NCI-H526 (cell line): ENCODE measurements around the gene EDEM1.

Experiments used
- DNase-seq, 2 experiments: peaks; one replicate each; lab custom pipeline; 2025; lab: John Stamatoyannopoulos, UW

EDEM1 gene

GRCh38 chr3:5198986-5199731 lies 11.7 kb downstream of the EDEM1 start:
- DNase-seq: no peak

GRCh38 chr3:5201536-5201935 lies 14.0 kb downstream of the EDEM1 start:
- no peak for DNase-seq

GRCh38 chr3:5202222-5202621 lies 14.7 kb downstream of the EDEM1 start:
- no peak for DNase-seq

GRCh38 chr3:5205165-5205941 lies 17.8 kb downstream of the EDEM1 start:
- no peak for DNase-seq

- DNase-seq: no peak
Observed at GRCh38 chr3:5210926-5211325, 23.4 kb downstream of the EDEM1 start.

- peak; percentile 63 to 85 for DNase-seq
Observed at GRCh38 chr3:5212628-5213573, 25.4 kb downstream of the EDEM1 start.

- DNase-seq: peak in 1 of 2 experiments; percentile 81
Observed at GRCh38 chr3:5213574-5213966, 26.1 kb downstream of the EDEM1 start.

GRCh38 chr3:5214352-5214751 lies 26.8 kb downstream of the EDEM1 start:
- DNase-seq: no peak

- no peak for DNase-seq
Observed at GRCh38 chr3:5217824-5218595, 30.5 kb downstream of the EDEM1 start.

GRCh38 chr3:5218815-5219214 lies 31.3 kb downstream of the EDEM1 start:
- DNase-seq: no peak

GRCh38 chr3:5219216-5219615 lies 31.7 kb downstream of the EDEM1 start:
- DNase-seq: no peak

GRCh38 chr3:5220193-5220592 lies 32.7 kb downstream of the EDEM1 start:
- no peak for DNase-seq

- DNase-seq: no peak
Observed at GRCh38 chr3:5220667-5221431, 33.3 kb downstream of the EDEM1 start.

GRCh38 chr3:5221701-5222100 lies 34.2 kb downstream of the EDEM1 start:
- DNase-seq: no peak

GRCh38 chr3:5222283-5223005 lies 34.9 kb downstream of the EDEM1 start:
- DNase-seq: no peak

- peak in 1 of 2 experiments; percentile 46 for DNase-seq
Observed at GRCh38 chr3:5226783-5227182, 39.3 kb downstream of the EDEM1 start.

GRCh38 chr3:5227812-5228211 lies 40.3 kb downstream of the EDEM1 start:
- no peak for DNase-seq

GRCh38 chr3:5229414-5229813 lies 41.9 kb downstream of the EDEM1 start:
- DNase-seq: no peak

- no peak for DNase-seq
Observed at GRCh38 chr3:5231074-5231473, 43.6 kb downstream of the EDEM1 start.

- DNase-seq: peak; percentile 68 to 81
Observed at GRCh38 chr3:5231487-5231886, 44.0 kb downstream of the EDEM1 start.
